ENCODE data around the gene MAS1. TPM values are rescaled to one million over a fixed set of nuclear protein-coding genes. Genes with fewer than 3 reads are reported as not detected.
"Not testable (repeated sequence)": the region's sequence is repeated elsewhere in the genome, so short reads cannot be mapped to it uniquely, and the experiment has no call there.

The MAS1 gene
- total RNA-seq, 2 experiments from 2014 or later = not detected

DNA sequence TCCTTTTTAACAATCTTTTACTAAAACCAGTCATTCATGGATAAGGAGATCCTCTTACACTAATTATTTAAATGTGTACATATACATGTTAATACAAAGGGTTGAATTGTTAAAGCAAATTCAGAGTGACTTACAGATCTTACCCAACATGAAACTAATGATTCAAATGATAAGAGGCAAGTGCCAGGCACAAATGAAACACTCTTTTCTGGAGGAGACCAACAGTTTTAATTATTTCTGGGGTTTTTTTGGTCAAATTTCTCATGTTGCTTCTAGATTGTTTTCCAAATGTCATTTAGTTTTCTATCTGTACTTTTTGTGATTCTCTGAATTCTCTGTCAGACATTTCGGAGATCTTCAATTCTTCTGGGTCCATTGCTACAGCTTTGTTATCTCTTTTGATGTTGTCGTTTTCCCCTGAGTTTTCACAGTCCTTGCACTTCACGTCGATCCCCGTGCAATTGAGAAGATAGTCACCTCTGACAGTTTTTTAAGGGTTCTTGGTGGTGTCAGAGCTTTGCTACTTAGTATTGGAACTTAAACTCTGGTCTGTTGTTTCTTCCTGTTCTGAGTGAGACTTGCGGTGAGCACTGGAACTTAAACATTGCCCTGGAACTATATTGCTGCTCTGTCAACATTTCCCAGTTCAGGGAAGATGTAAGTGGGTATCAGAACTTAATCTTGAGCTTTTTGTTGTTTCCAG lies 23.2 kb downstream of the MAS1 start:
- no peak overlapping the region for H3K4me3 Mint-ChIP-seq
- peaks cover 1% of the 10 kb centered on the region for H3K4me1 Mint-ChIP-seq
- DNase-seq (no peak), ATAC-seq (no peak)
- peaks cover 36% of the 10 kb centered on the region for H3K27me3 Mint-ChIP-seq
- H3K27ac Mint-ChIP-seq = no peak overlapping the region
- H3K9me3 Mint-ChIP-seq (ENCODE audit: low read depth) = no peaks in the 10 kb centered on the region
- H3K36me3 Mint-ChIP-seq = no peaks in the 10 kb centered on the region
- CTCF ChIA-PET = no interaction called here

DNA sequence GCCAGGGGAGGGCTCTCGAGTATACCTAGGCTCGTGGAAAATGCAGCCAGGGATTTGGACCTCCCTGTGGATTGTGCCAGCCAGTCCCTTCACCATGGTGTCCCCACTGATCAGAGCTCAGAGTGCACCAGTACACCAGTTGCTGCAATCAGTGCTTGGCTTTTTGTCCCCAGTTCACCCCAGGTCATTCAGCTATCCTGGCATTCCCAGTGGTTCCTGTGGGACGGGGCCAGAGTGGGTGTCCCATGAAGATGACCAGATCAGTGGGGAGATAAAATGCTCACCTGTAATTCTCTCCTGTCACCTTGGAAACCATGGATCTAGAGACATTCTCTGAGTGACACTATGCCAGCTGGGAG lies 23.8 kb downstream of the MAS1 start:
- peaks cover 1% of the 10 kb centered on the region for H3K4me1 Mint-ChIP-seq
- no peak overlapping the region for H3K4me3 Mint-ChIP-seq
- no peak overlapping the region for H3K27ac Mint-ChIP-seq
- CTCF ChIA-PET = no interaction called here
- H3K36me3 Mint-ChIP-seq = no peaks in the 10 kb centered on the region
- H3K9me3 Mint-ChIP-seq (ENCODE audit: low read depth) = no peaks in the 10 kb centered on the region
- H3K27me3 Mint-ChIP-seq = peaks cover 32% of the 10 kb centered on the region
- DNase-seq (no peak), ATAC-seq (no peak)

DNA sequence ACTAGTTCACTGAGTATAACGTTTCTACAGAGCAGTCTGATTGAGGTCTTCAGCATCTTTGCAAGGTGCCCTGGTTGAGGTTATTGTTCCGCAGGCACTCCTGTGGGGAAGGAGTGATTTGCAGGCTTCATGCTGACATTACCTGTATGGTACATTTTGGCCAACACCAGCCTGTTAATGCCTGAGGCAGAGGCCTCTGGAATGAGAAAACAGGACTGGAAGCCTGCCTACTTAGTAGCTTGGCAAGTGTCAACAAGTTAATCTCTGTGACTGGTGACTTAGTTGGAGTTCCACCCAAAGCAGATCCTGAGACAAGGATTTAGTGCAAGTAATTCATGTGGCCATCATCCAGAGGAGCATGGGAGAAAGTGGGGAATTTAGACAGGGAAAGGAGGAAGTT lies 24.6 kb downstream of the MAS1 start:
- no peak overlapping the region for H3K27ac Mint-ChIP-seq
- no peak overlapping the region for H3K4me3 Mint-ChIP-seq
- CTCF ChIA-PET = no interaction called here
- H3K36me3 Mint-ChIP-seq = no peaks in the 10 kb centered on the region
- H3K27me3 Mint-ChIP-seq = peaks cover 28% of the 10 kb centered on the region
- peaks cover 1% of the 10 kb centered on the region for H3K4me1 Mint-ChIP-seq
- ATAC-seq = no peak
- no peaks in the 10 kb centered on the region for H3K9me3 Mint-ChIP-seq (ENCODE audit: low read depth)
- DNase-seq = no peak

DNA sequence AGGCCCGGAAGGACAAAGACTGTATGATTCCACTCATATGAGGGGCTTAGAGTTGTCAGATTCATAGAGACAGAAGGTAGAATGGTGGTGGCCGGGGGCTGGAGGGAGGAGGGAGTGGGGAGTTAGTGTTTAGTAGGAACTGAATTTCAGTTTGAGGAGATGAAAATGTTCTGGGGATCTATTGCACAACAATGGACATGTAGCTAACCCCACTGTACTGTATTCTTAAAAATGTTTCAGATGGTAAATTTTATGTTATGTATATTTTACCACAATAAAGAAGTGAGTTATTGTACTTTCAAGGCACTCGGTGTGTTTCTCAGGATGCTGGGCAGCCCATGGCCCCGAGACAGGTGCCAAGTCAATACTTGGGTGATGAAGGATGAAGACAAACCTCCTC lies 25.4 kb downstream of the MAS1 start:
- CTCF ChIA-PET = no interaction called here
- DNase-seq (no peak), ATAC-seq (no peak)
- no peak overlapping the region for H3K27ac Mint-ChIP-seq
- H3K27me3 Mint-ChIP-seq = peaks cover 25% of the 10 kb centered on the region
- H3K36me3 Mint-ChIP-seq = no peaks in the 10 kb centered on the region
- peaks cover 1% of the 10 kb centered on the region for H3K4me1 Mint-ChIP-seq
- H3K4me3 Mint-ChIP-seq = no peak overlapping the region
- no peaks in the 10 kb centered on the region for H3K9me3 Mint-ChIP-seq (ENCODE audit: low read depth)

DNA sequence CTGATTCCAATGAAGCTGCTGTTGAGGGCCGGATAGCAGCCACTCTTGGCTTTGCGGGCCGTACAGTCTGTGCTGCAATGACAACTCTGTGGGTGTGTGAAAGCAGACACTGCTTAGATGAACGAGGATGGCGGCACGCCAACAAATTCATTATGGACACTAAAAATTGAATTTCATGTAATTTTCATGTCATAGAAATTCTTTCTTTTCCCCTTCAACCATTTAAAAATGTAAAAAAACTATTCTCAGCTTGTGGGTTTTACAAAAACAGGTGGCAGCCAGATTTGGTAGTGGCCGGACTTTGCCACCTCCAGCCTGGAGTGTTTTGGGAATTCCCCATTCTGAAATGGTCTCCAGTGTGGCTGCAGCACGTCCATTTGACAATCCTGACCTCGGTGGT lies 26.0 kb downstream of the MAS1 start:
- Mint-ChIP-seq H3K4me3 (no peak overlapping the region), H3K36me3 (no peaks in the 10 kb centered on the region), H3K4me1 (peaks cover 1% of the 10 kb centered on the region), H3K27ac (no peak overlapping the region), H3K9me3 (ENCODE audit: low read depth) (no peaks in the 10 kb centered on the region), H3K27me3 (peaks cover 20% of the 10 kb centered on the region)
- ATAC-seq (no peak), DNase-seq (no peak)
- CTCF ChIA-PET = no interaction called here

DNA sequence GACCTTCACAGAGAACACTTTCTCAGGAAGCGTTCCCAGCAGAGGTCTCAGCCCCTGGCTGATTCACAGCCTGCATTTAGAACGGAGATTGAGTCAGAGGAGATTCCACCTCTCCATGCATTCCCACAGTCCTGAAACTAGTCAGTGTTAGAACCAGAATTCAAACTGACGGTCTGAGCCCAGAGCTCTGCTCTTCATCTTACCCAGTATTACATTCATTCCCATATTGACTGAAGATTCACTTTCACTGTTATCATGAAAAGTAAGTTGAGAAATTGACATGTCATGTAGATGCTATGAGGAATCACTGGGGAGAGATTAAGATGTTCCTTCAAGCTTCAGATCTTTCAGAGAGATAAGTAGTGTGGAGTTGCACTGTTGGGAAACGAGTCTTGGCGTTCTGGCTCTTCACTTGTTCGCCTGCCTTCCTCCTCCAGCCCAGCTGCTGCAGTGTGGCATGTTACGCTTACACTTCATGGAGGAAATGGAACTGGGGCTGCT lies 28.3 kb downstream of the MAS1 start:
- H3K4me3 Mint-ChIP-seq = no peak overlapping the region
- DNase-seq (no peak), ATAC-seq (no peak)
- H3K4me1 Mint-ChIP-seq = no peaks in the 10 kb centered on the region
- CTCF ChIA-PET = no interaction called here
- peaks cover 14% of the 10 kb centered on the region for H3K27me3 Mint-ChIP-seq
- H3K9me3 Mint-ChIP-seq (ENCODE audit: low read depth) = no peaks in the 10 kb centered on the region
- no peak overlapping the region for H3K27ac Mint-ChIP-seq
- peaks cover under 1% of the 10 kb centered on the region for H3K36me3 Mint-ChIP-seq

DNA sequence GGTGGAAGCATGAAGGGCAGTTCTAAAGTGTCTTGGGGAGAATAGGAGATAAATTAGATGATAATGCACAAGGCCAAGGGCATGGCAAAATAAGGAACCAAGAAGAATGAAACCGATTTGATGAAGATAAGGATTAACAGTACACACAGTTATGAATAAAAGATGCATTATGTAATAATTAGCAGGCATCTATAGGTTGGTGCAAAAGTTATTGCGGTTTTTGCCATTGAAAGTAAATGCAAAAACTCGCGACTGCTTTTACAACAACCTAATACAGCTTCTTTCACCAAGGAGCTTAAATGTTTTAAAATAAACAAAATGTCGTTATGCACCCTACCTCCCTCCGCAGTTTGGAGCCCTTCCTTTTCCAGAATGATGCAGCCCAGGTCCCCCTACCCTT lies 29.0 kb downstream of the MAS1 start:
- Mint-ChIP-seq H3K4me3 (no peak overlapping the region), H3K36me3 (peaks cover 2% of the 10 kb centered on the region), H3K27me3 (peaks cover 16% of the 10 kb centered on the region), H3K27ac (no peak overlapping the region), H3K9me3 (ENCODE audit: low read depth) (no peaks in the 10 kb centered on the region), H3K4me1 (no peaks in the 10 kb centered on the region)
- DNase-seq (no peak), ATAC-seq (no peak)
- CTCF ChIA-PET = no interaction called here

DNA sequence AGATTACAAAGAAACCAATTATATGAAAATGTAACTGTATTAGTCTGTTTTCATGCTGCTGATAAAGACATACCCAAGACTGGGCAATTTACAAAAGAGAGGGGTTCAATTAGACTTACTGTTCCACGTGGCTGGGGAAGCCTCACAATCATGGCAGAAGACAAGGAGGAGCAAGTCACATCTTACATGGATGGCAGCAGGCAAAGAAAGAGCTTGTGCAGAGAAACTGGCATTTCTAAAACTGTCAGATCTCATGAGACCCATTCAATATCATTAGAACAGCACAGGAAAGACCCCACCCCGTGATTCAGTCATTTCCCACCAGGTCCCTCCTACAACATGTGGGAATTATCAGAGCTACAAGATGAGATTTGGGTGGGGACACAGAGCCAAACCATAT lies 33.4 kb downstream of the MAS1 start:
- H3K9me3 Mint-ChIP-seq (ENCODE audit: low read depth); CTCF ChIA-PET; DNase-seq; H3K4me1 Mint-ChIP-seq; H3K27ac Mint-ChIP-seq; ATAC-seq; H3K4me3 Mint-ChIP-seq; H3K36me3 Mint-ChIP-seq: not testable (repeated sequence)
- peaks cover 23% of the 10 kb centered on the region for H3K27me3 Mint-ChIP-seq

DNA sequence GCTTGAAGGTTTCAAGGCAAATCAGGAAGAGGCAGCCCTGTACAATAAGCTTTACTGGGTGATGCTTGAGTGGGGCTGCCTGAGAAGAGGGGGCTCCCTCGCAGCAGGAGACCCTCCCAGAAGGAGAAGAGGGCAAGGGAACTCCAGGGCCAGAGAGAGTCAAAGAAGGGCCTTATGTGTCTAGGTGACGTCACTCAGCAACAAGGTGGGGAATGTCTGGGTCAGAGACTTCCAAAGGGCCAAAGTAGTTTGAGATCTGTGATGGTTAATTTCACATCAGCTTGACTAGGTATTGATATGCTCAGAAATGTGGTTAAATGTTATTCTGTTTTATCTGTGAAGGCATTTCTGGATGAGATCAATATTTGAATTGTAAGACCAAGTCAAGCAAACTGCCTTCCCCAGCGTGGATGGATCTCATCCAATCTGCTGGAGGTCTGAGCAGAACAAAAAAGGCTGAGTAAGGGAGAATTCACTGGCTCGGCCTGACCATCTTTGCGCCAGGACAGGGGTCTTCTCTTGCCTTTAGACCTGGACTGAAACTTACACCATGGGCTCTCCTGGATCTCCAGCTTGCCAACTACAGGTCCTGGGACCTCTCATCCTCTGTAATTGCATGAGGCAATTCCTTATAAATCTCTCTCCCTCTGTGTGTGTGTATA lies 35.9 kb downstream of the MAS1 start:
- Mint-ChIP-seq H3K9me3 (ENCODE audit: low read depth) (no peaks in the 10 kb centered on the region), H3K27me3 (peaks cover 19% of the 10 kb centered on the region), H3K4me1 (peaks cover 25% of the 10 kb centered on the region), H3K4me3 (no peak overlapping the region), H3K27ac (no peak overlapping the region), H3K36me3 (peaks cover 2% of the 10 kb centered on the region)
- DNase-seq (no peak), ATAC-seq (no peak)
- CTCF ChIA-PET = no interaction called here

DNA sequence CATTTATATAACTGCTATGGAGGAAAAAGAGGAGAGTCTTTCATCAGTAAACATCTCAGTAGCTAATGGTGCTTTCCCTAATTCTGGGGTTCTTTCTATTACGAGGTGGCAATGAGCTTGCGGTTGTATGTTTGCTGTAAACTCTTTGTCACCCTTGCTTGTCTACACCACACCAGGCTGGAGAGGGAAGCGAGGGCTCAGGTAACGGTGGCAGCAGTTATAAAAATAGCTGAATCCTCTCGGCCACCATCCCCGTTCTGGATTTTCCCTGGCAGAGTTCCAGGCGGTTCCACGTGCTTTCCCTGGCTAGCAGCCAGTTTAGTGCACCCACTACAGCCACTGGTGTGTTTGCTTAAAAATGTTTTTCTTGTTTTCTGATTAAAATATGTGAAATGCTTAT lies 39.0 kb downstream of the MAS1 start:
- Mint-ChIP-seq H3K9me3 (ENCODE audit: low read depth) (no peaks in the 10 kb centered on the region), H3K27ac (peak overlapping the region; percentile 59), H3K4me1 (peaks cover 29% of the 10 kb centered on the region), H3K4me3 (no peak overlapping the region), H3K36me3 (no peaks in the 10 kb centered on the region), H3K27me3 (peaks cover 12% of the 10 kb centered on the region)
- CTCF ChIA-PET = interaction anchor here (0.8 to 1.3 kb wide), 3 partner anchors 66 to 139 kb away, joined by 3 to 4 read pairs (median 3); no protein-coding TSS in a partner anchor
- no peak for ATAC-seq
- peak; percentile 47 for DNase-seq

DNA sequence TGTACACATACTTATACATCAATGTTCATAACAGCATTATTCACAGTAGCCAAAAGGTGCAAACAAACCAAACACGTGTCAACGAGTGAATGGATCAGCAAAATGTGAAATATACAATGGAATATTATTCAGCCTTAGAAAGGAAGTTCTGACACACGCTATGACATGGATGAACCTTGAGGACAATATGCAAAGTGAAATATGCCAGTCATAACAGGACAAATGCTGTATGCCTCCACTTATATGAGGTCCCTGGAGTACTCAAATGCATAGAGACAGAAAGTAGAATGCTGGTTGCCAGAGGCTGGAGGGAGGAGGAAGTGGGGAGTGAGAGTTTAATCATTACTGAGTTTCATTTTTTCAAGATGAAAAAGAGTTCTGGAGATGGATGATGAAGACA lies 40.3 kb downstream of the MAS1 start:
- Mint-ChIP-seq H3K27me3 (peaks cover 11% of the 10 kb centered on the region), H3K4me3 (peak overlapping the region; percentile 33), H3K4me1 (peaks cover 29% of the 10 kb centered on the region), H3K36me3 (no peaks in the 10 kb centered on the region), H3K9me3 (ENCODE audit: low read depth) (peaks cover 4% of the 10 kb centered on the region), H3K27ac (peak overlapping the region; percentile 64)
- DNase-seq = peak; percentile 71
- ATAC-seq = peak; percentile 93
- CTCF ChIA-PET = interaction anchor here (1.3 kb wide), 1 partner anchor 67 kb away, joined by 3 read pairs; no protein-coding TSS in a partner anchor

DNA sequence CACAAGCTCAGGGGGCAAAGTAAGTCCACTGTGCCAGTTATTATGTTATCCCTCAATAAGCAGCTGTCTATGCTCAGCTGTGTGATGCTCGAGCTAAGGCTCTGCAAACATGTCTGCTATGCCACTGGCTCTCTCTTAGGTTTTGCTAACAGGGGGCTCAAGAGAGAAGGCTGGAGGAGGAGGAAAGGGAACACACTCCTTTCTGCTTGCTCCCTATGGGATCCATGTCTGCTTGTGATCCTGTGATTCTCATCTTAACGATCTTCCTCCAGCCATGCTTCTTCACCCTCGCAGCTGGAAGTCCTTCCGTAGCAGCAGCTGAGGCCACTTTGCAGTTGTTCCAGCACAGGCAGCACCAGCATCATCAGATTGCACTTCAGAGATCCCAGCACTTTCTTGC lies 41.1 kb downstream of the MAS1 start:
- H3K27ac Mint-ChIP-seq = no peak overlapping the region
- no peaks in the 10 kb centered on the region for H3K36me3 Mint-ChIP-seq
- DNase-seq = no peak
- H3K4me1 Mint-ChIP-seq = peaks cover 29% of the 10 kb centered on the region
- H3K9me3 Mint-ChIP-seq (ENCODE audit: low read depth) = peaks cover 4% of the 10 kb centered on the region
- CTCF ChIA-PET = no interaction called here
- peaks cover 8% of the 10 kb centered on the region for H3K27me3 Mint-ChIP-seq
- ATAC-seq = no peak
- no peak overlapping the region for H3K4me3 Mint-ChIP-seq

DNA sequence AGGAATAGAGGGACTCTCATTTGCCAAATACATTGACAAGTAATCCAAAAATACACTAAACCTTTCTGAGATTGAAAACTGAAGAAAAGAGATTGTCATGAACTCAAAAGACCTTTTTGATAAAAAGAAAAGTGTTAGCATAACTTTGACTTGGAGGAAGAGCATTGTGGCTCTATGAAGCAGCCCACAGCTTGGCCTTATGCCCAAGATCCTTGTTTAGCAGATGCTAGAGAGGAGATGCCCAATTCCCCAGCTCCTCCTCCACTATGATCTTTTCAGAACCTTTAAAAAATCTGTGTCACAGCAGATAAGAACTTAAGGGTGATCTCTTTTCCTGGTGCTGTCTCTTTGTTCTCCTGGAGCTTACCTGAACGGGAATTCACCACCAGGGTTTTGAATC lies 42.3 kb downstream of the MAS1 start:
- Mint-ChIP-seq H3K27me3 (peaks cover 11% of the 10 kb centered on the region), H3K4me3 (no peak overlapping the region), H3K4me1 (peaks cover 29% of the 10 kb centered on the region), H3K36me3 (no peaks in the 10 kb centered on the region), H3K27ac (no peak overlapping the region), H3K9me3 (ENCODE audit: low read depth) (peaks cover 4% of the 10 kb centered on the region)
- CTCF ChIA-PET = no interaction called here
- no peak for DNase-seq
- ATAC-seq = no peak

DNA sequence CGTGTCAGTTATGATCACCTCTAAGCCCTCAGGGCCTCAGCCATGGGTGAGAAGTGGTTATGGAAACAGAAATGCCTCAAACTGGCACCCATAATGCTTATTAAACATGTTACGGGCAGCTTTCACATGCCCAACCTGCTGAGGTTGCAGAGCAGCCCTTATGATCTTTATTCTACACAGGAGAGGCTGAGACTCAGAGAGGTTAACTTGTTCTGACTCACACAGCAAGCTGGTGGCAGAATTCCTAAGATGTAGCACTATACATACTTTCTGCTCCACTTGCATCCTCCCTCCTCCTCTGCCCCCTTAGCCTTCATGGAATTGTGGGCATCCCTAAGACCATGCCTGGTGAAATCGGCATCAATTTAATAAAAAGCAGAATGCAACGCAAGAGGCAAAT lies 43.4 kb downstream of the MAS1 start:
- Mint-ChIP-seq H3K27me3 (peaks cover 16% of the 10 kb centered on the region), H3K36me3 (no peaks in the 10 kb centered on the region), H3K4me1 (peaks cover 28% of the 10 kb centered on the region), H3K9me3 (ENCODE audit: low read depth) (peaks cover 4% of the 10 kb centered on the region), H3K4me3 (no peak overlapping the region), H3K27ac (no peak overlapping the region)
- no peak for DNase-seq
- CTCF ChIA-PET = no interaction called here
- no peak for ATAC-seq

Measured in activated CD8-positive, alpha-beta memory T cell treated with anti-CD3 and anti-CD28 coated beads, Interleukin-2, amount 10 ng/mL, durations not matched to agents 7 days and 5 days (primary cell).